A549 (cell line): ENCODE measurements around the gene RIPK4. TPM values are rescaled to one million over a fixed set of nuclear protein-coding genes. Genes with fewer than 3 reads are reported as not detected.

ENCODE experiments used
- ATAC-seq, 2 experiments: fragments of 200-7000 bp in 1 of 2; fragments of >200 bp in 1 of 2; cut with Nextera tagmentation in 1 of 2; cut with Tn5 transposase in 1 of 2; 3 replicates each; pipeline versions ENCODE4 v1.8.0 to v1.9.1; 2018 to 2020; ENCODE audit warnings: mild to moderate bottlenecking in 1 of 2, moderate library complexity in 1 of 2
- CTCF ChIA-PET: fragments of 300-600 bp; sonication (Branson Sonifier 250); formaldehyde crosslinking; extraction: SDS; loops from one replicate; lab custom pipeline; 2021; ENCODE audit warnings: antibody characterized with exemption, inconsistent platforms; lab: Yijun Ruan, JAX
- POLR2A ChIA-PET: fragments of 350-600 bp; formaldehyde crosslinking; extraction: SDS; loops from one replicate; lab custom pipeline; 2021; ENCODE audit warnings: antibody characterized with exemption, inconsistent platforms; lab: Yijun Ruan, JAX
- DNase-seq, 2 experiments: peaks; one replicate each; pipeline versions ENCODE4 v3.0.0 to v3.0.0-alpha.2; 2011 to 2016; ENCODE audit warnings: low read depth in 1 of 2, low spot score in 1 of 2
- FAIRE-seq: peaks from 2 replicates; lab custom pipeline; 2011; peaks lifted over from hg19 to GRCh38; lab: Jason Lieb, UNC
- H3K27ac ChIP-seq, 2 experiments: fragments of >200 bp; sonication (Bioruptor Twin); formaldehyde crosslinking; 3 replicates each; pipeline ENCODE4 v1.5.1; 2016 to 2017
- H3K4me1 ChIP-seq: fragments of >200 bp; sonication (Bioruptor Twin); formaldehyde crosslinking; 3 replicates; pipeline ENCODE4 v1.6.1; 2016
- H3K4me2 ChIP-seq: fragments of >200 bp; sonication (Bioruptor Twin); formaldehyde crosslinking; 3 replicates; pipeline ENCODE4 v1.6.1; 2016
- H3K4me3 ChIP-seq: fragments of >200 bp; sonication (Bioruptor Twin); formaldehyde crosslinking; 3 replicates; pipeline ENCODE4 v1.5.1; 2016
- H3K9me3 ChIP-seq: fragments of >200 bp; sonication (Bioruptor Twin); formaldehyde crosslinking; 3 replicates; pipeline ENCODE4 v1.6.1; 2016
- ATOH8 ChIP-seq: fragments of 250-450 bp; sonication (Bioruptor Pico); IDR thresholded peaks from 2 replicates; pipeline ENCODE4 v1.5.0; 2020; ENCODE audit warnings: low read depth, mild to moderate bottlenecking, moderate library complexity
- CBX2 ChIP-seq: fragments of 200-600 bp; sonication (generic); IDR thresholded peaks from 2 replicates; pipeline ENCODE4 v1.6.1; 2016; ENCODE audit warnings: low read depth, mild to moderate bottlenecking, borderline replicate concordance
- CBX8 ChIP-seq: fragments of 200-600 bp; sonication (generic); IDR thresholded peaks from 2 replicates; pipeline ENCODE4 v1.6.1; 2016
- ELK1 ChIP-seq: fragments of 150-350 bp; IDR thresholded peaks from 2 replicates; pipeline ENCODE4 v1.6.1; 2014; ENCODE audit warnings: low read depth, mild to moderate bottlenecking, low read length
- FOSB ChIP-seq: fragments of 250-450 bp; sonication (Bioruptor Pico); IDR thresholded peaks from 2 replicates; pipeline ENCODE4 v1.5.0; 2020; ENCODE audit warnings: mild to moderate bottlenecking, moderate library complexity
- HES2 ChIP-seq: fragments of >200 bp; sonication (Bioruptor Twin); formaldehyde crosslinking; IDR thresholded peaks from 2 replicates; pipeline ENCODE4 v1.6.1; 2016
- HOXA7 ChIP-seq: fragments of 250-450 bp; sonication (Bioruptor Pico); IDR thresholded peaks from 2 replicates; pipeline ENCODE4 v1.5.0; 2020; ENCODE audit warnings: mild to moderate bottlenecking, moderate library complexity
- HOXB13 ChIP-seq: fragments of 250-450 bp; sonication (Bioruptor Pico); IDR thresholded peaks from 2 replicates; pipeline ENCODE4 v1.5.0; 2020; ENCODE audit warnings: low read depth, mild to moderate bottlenecking, moderate library complexity
- NR3C1 ChIP-seq: fragments of >200 bp; sonication (Bioruptor Twin); formaldehyde crosslinking; IDR thresholded peaks from 3 replicates; pipeline ENCODE4 v1.6.1; 2017
- PHF8 ChIP-seq: fragments of 200-600 bp; sonication (generic); IDR thresholded peaks from 2 replicates; pipeline ENCODE4 v1.6.1; 2016; ENCODE audit warnings: low read depth, mild to moderate bottlenecking, antibody characterized with exemption, moderate library complexity, borderline replicate concordance
- RAD21 ChIP-seq, 2 experiments: fragments of >200 bp in 1 of 2; sonication (Bioruptor Twin) in 1 of 2; formaldehyde crosslinking in 1 of 2; IDR thresholded peaks in 1 of 2; conservative IDR thresholded peaks in 1 of 2; 2 replicates in 1 of 2; 3 replicates in 1 of 2; pipeline ENCODE4 v1.6.1; 2012 to 2018; ENCODE audit warnings: inconsistent platforms in 1 of 2
- RCOR1 ChIP-seq: fragments of 150-350 bp; IDR thresholded peaks from 2 replicates; pipeline ENCODE4 v1.6.1; 2014; ENCODE audit warnings: antibody characterized with exemption, low read length, low read depth
- REST ChIP-seq: fragments of 200-600 bp; sonication (generic); IDR thresholded peaks from 2 replicates; pipeline ENCODE4 v1.6.1; 2016; ENCODE audit warnings: antibody characterized with exemption, mild to moderate bottlenecking, moderate library complexity
- RFX5 ChIP-seq: fragments of 450-650 bp; IDR thresholded peaks from 2 replicates; pipeline ENCODE4 v1.7.1; 2014; ENCODE audit warnings: antibody characterized with exemption, mild to moderate bottlenecking, moderate library complexity
- RNF2 ChIP-seq: fragments of 200-600 bp; sonication (generic); IDR thresholded peaks from 2 replicates; pipeline ENCODE4 v1.6.1; 2016; ENCODE audit warnings: low read depth, mild to moderate bottlenecking, antibody characterized with exemption, moderate library complexity, borderline replicate concordance
- SMC3 ChIP-seq: fragments of >200 bp; sonication (Bioruptor Twin); formaldehyde crosslinking; IDR thresholded peaks from 3 replicates; pipeline ENCODE4 v1.6.1; 2018; ENCODE audit warnings: inconsistent platforms
- SREBF2 ChIP-seq: fragments of 450-650 bp; IDR thresholded peaks from 2 replicates; pipeline ENCODE4 v1.6.1; 2014; ENCODE audit warnings: mild to moderate bottlenecking, moderate library complexity
- TP53 ChIP-seq: fragments of 250-450 bp; sonication (Bioruptor Pico); IDR thresholded peaks from 2 replicates; pipeline ENCODE4 v1.5.0; 2021; ENCODE audit warnings: mild to moderate bottlenecking, moderate library complexity
- USF2 ChIP-seq: fragments of 450-650 bp; IDR thresholded peaks from 2 replicates; pipeline ENCODE4 v1.6.1; 2014; ENCODE audit warnings: antibody characterized with exemption
- ZNF302 ChIP-seq: fragments of 250-450 bp; sonication (Bioruptor Pico); IDR thresholded peaks from 2 replicates; pipeline ENCODE4 v1.9.0; 2021; ENCODE audit warnings: inconsistent platforms, mild to moderate bottlenecking, moderate library complexity
- WGBS: methylation state at CpG from one replicate; pipeline ENCODE4 v1.1.6; 2017; ENCODE audit errors: missing lambda C conversion rate; 5-methylcytosine and 5-hydroxymethylcytosine counted together
- polyA plus RNA-seq, 4 experiments: library from polyadenylated mRNA; depleted of rRNA in 3 of 4; stranded (reverse); fragments of >200 nt; fragmentation: RNase III in 1 of 4; extraction: RNeasy Plus Mini Kit Qiagen cat#74134 plus additional on column Dnase treatment in 1 of 4; gene quantifications; 2 replicates in 3 of 4; 3 replicates in 1 of 4; pipeline ENCODE4 v1.2.3, GENCODE V29; 2011 to 2017

Gene RIPK4
- polyA plus RNA-seq, 2 of the 4 experiments (the other 2 are of a cell fraction), result 3.0 to 5.7 TPM

GRCh38 chr21:41720250-41720649 is 46.6 kb downstream of the RIPK4 start:
- Histone ChIP-seq H3K4me1 (peaks cover 16% of the 10 kb centered on the region), H3K9me3 (no peaks in the 10 kb centered on the region), H3K4me3 (no peak overlapping the region), H3K27ac (no peak overlapping the region), H3K4me2 (no peak overlapping the region)
- TF ChIP-seq RAD21 (conservative IDR thresholded peaks at IDR 0.05 in 1 of 2, IDR thresholded peaks at IDR 0.05 in 1 of 2), result no peak
- TF ChIP-seq TP53 (CRISPR knock-in tag), result no peak
- no peak for TF ChIP-seq SREBF2
- no peak for TF ChIP-seq FOSB (CRISPR knock-in tag)
- no peak for TF ChIP-seq CBX2
- TF ChIP-seq CBX8, result no peak
- TF ChIP-seq NR3C1, result no peak
- TF ChIP-seq RFX5, result no peak
- no peak for TF ChIP-seq RCOR1
- TF ChIP-seq PHF8, result no peak
- TF ChIP-seq ELK1, result no peak
- no peak for TF ChIP-seq RNF2
- no peak for TF ChIP-seq ATOH8
- TF ChIP-seq SMC3, result no peak
- ATAC-seq (no peak), DNase-seq (no peak), FAIRE-seq (no peak)
- ChIA-PET POLR2A (no interaction called here), CTCF (interaction anchor here (0.9 to 2.3 kb wide), 3 partner anchors 32 to 107 kb away, joined by 3 to 5 read pairs (median 4); no protein-coding TSS in a partner anchor)
- WGBS, result 35% methylated on average over 2 of the region's 2 CpGs

GRCh38 chr21:41719691-41720090 is 47.2 kb downstream of the RIPK4 start:
- ATAC-seq, result no peak
- TF ChIP-seq HES2, result no peak
- TF ChIP-seq HOXA7 (CRISPR knock-in tag), result no peak
- no peak for TF ChIP-seq HOXB13
- no peak for TF ChIP-seq ZNF302
- no peak for TF ChIP-seq CBX8
- no peak for TF ChIP-seq REST
- no peak for TF ChIP-seq USF2
- Histone ChIP-seq H3K4me2 (no peak overlapping the region), H3K27ac (no peak overlapping the region), H3K4me1 (peaks cover 22% of the 10 kb centered on the region), H3K4me3 (no peak overlapping the region), H3K9me3 (no peaks in the 10 kb centered on the region)
- no peak for FAIRE-seq
- CTCF ChIA-PET, result interaction anchor here (2.3 kb wide), 1 partner anchor 32 kb away, joined by 5 read pairs; no protein-coding TSS in a partner anchor
- DNase-seq, result no peak
- 77% methylated on average over 6 of the region's 6 CpGs for WGBS
- POLR2A ChIA-PET, result no interaction called here
